Measurements from ENCODE around the gene F2RL1.
"Not testable (repeated sequence)": the region's sequence is repeated elsewhere in the genome, so short reads cannot be mapped to it uniquely, and the experiment has no call there.

The F2RL1 gene

GRCh38 chr5:76805821-76806505 lies 12.9 kb upstream of the F2RL1 start:
- H3K4me3 ChIP-seq (ENCODE audit: low read depth in 1 of 2, low read length in 2 of 2), result no peak overlapping the region
- H3K27me3 ChIP-seq (ENCODE audit: control insufficient read depth in 1 of 2, insufficient read depth in 2 of 2, low read length in 2 of 2), result no peaks in the 10 kb centered on the region
- H3K36me3 ChIP-seq (ENCODE audit: control insufficient read depth in 1 of 2, insufficient read depth in 2 of 2, low read length in 2 of 2), result no peaks in the 10 kb centered on the region
- no peaks in the 10 kb centered on the region for H3K9me3 ChIP-seq (ENCODE audit: control insufficient read depth in 1 of 2, low read length in 2 of 2)
- H3K4me1 ChIP-seq (ENCODE audit: control insufficient read depth in 1 of 2, insufficient read depth in 2 of 2, low read length in 2 of 2), result peaks cover 5 to 6% of the 10 kb centered on the region in 2 donors
- no peak overlapping the region for H3K27ac ChIP-seq (ENCODE audit: low read depth, low read length)
- no peak overlapping the region for H3K9ac ChIP-seq (ENCODE audit: low read depth in 1 of 2, low read length in 2 of 2)

DNA sequence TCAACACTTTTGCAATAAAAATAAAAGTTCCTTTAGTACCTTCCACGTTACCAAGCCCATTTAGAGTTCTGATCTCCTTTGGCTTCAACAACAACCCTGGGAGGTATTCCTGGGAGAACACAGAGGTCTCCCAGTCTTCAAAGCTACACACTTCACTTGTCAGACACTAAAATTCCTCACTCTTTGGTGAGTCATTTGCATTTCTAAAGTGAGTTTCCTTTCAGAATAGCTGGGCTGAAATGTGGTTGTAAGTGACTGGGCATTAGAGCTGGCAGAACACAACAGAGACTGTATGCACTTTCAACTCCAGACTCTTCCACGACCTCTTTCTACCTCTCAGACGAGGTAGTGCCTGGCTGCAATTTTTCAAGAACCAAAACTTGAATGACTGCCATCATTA lies 11.5 kb upstream of the F2RL1 start:
- Histone ChIP-seq H3K4me1 (ENCODE audit: control insufficient read depth in 1 of 2, insufficient read depth in 2 of 2, low read length in 2 of 2) (no peaks in the 10 kb centered on the region), H3K36me3 (ENCODE audit: control insufficient read depth in 1 of 2, insufficient read depth in 2 of 2, low read length in 2 of 2) (no peaks in the 10 kb centered on the region), H3K27ac (ENCODE audit: low read depth, low read length) (no peak overlapping the region), H3K9ac (ENCODE audit: low read depth in 1 of 2, low read length in 2 of 2) (no peak overlapping the region), H3K4me3 (ENCODE audit: low read depth in 1 of 2, low read length in 2 of 2) (no peak overlapping the region), H3K9me3 (ENCODE audit: control insufficient read depth in 1 of 2, low read length in 2 of 2) (no peaks in the 10 kb centered on the region), H3K27me3 (ENCODE audit: control insufficient read depth in 1 of 2, insufficient read depth in 2 of 2, low read length in 2 of 2) (no peaks in the 10 kb centered on the region)

DNA sequence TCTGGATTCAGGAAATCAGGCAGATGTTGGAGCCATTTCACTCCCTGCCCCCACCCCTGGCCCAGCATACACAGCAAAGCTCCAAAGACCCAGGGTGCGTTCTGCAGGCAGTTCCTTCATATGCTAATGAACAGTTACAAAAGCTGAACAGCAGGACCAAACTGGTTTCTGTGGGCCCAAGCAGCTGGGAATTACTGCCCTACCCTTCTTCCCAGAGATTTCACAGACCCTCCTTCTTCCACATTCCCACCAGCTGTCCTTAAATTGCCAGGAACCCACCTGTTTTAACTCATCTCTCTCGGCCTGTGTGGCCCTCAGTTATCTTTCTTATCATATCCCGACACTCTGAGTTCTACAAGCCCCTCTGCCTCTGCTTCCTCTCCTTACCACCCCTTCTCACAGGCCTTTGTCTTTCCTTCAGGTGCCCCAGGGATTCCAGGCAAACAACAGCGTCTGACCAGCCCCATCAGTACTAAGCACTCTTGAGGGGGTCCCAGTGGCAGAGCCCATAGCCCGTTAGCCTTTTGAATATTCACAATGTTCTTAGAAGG lies 10.6 kb upstream of the F2RL1 start:
- Histone ChIP-seq H3K4me3 (ENCODE audit: low read depth in 1 of 2, low read length in 2 of 2) (no peak overlapping the region), H3K27me3 (ENCODE audit: control insufficient read depth in 1 of 2, insufficient read depth in 2 of 2, low read length in 2 of 2) (no peaks in the 10 kb centered on the region), H3K9me3 (ENCODE audit: control insufficient read depth in 1 of 2, low read length in 2 of 2) (no peaks in the 10 kb centered on the region), H3K36me3 (ENCODE audit: control insufficient read depth in 1 of 2, insufficient read depth in 2 of 2, low read length in 2 of 2) (no peaks in the 10 kb centered on the region), H3K27ac (ENCODE audit: low read depth, low read length) (no peak overlapping the region), H3K9ac (ENCODE audit: low read depth in 1 of 2, low read length in 2 of 2) (no peak overlapping the region), H3K4me1 (ENCODE audit: control insufficient read depth in 1 of 2, insufficient read depth in 2 of 2, low read length in 2 of 2) (no peaks in the 10 kb centered on the region)

DNA sequence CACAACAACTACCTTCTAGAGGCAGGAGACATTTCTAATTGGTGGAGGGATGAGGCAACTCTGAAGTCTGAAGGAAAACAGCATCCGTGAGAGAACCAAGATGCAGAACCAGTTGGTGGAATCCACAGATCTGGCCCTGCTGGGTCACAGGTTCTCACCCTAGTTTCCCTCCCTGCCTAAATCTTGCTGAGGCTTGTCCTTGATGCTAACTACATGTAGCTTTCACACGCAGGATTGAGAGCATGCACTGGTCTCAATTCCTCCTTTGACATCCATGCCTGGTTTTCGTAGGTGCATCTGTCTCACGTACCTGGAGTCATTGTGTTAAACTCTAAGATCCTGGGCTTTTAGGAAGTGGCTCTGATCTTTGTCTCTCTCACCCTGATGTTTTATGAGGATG lies 9.7 kb upstream of the F2RL1 start:
- Histone ChIP-seq H3K9me3 (ENCODE audit: control insufficient read depth in 1 of 2, low read length in 2 of 2) (no peaks in the 10 kb centered on the region), H3K36me3 (ENCODE audit: control insufficient read depth in 1 of 2, insufficient read depth in 2 of 2, low read length in 2 of 2) (no peaks in the 10 kb centered on the region), H3K9ac (ENCODE audit: low read depth in 1 of 2, low read length in 2 of 2) (no peak overlapping the region), H3K4me1 (ENCODE audit: control insufficient read depth in 1 of 2, insufficient read depth in 2 of 2, low read length in 2 of 2) (no peaks in the 10 kb centered on the region), H3K27me3 (ENCODE audit: control insufficient read depth in 1 of 2, insufficient read depth in 2 of 2, low read length in 2 of 2) (no peaks in the 10 kb centered on the region), H3K4me3 (ENCODE audit: low read depth in 1 of 2, low read length in 2 of 2) (no peak overlapping the region), H3K27ac (ENCODE audit: low read depth, low read length) (no peak overlapping the region)

- Histone ChIP-seq H3K9ac (ENCODE audit: low read depth in 1 of 2, low read length in 2 of 2) (no peak overlapping the region), H3K4me1 (ENCODE audit: control insufficient read depth in 1 of 2, insufficient read depth in 2 of 2, low read length in 2 of 2) (no peaks in the 10 kb centered on the region), H3K4me3 (ENCODE audit: low read depth in 1 of 2, low read length in 2 of 2) (no peak overlapping the region), H3K27me3 (ENCODE audit: control insufficient read depth in 1 of 2, insufficient read depth in 2 of 2, low read length in 2 of 2) (no peaks in the 10 kb centered on the region), H3K27ac (ENCODE audit: low read depth, low read length) (no peak overlapping the region), H3K36me3 (ENCODE audit: control insufficient read depth in 1 of 2, insufficient read depth in 2 of 2, low read length in 2 of 2) (no peaks in the 10 kb centered on the region), H3K9me3 (ENCODE audit: control insufficient read depth in 1 of 2, low read length in 2 of 2) (no peaks in the 10 kb centered on the region)
Measured at GRCh38 chr5:76810236-76810635, 8.6 kb upstream of the F2RL1 start.

DNA sequence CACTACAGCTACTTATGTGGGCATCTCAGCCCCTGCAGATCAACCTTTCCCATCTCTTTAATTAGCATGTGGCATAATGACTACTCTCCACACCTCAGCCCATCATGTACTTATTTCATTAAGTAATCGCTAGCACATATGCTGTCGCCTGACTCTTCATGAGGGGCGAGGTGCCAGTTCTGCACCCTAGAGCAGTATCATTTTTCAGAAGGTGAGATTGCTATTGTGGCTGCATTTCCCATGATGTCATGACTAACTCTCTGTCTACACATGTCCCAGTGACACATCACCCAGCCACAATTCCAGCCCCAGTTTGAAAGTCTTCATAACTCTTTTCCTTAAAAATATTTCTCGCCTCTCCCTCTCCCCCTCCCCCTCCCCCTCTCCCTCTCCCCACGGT lies 7.6 kb upstream of the F2RL1 start:
- no peaks in the 10 kb centered on the region for H3K4me1 ChIP-seq (ENCODE audit: control insufficient read depth in 1 of 2, insufficient read depth in 2 of 2, low read length in 2 of 2)
- H3K9me3 ChIP-seq (ENCODE audit: control insufficient read depth in 1 of 2, low read length in 2 of 2), result no peaks in the 10 kb centered on the region
- no peak overlapping the region for H3K27ac ChIP-seq (ENCODE audit: low read depth, low read length)
- no peak overlapping the region for H3K9ac ChIP-seq (ENCODE audit: low read depth in 1 of 2, low read length in 2 of 2)
- no peak overlapping the region for H3K4me3 ChIP-seq (ENCODE audit: low read depth in 1 of 2, low read length in 2 of 2)
- no peaks in the 10 kb centered on the region for H3K27me3 ChIP-seq (ENCODE audit: control insufficient read depth in 1 of 2, insufficient read depth in 2 of 2, low read length in 2 of 2)
- no peaks in the 10 kb centered on the region for H3K36me3 ChIP-seq (ENCODE audit: control insufficient read depth in 1 of 2, insufficient read depth in 2 of 2, low read length in 2 of 2)

- not testable (repeated sequence) for H3K4me3 ChIP-seq (ENCODE audit: low read depth in 1 of 2, low read length in 2 of 2); H3K27ac ChIP-seq (ENCODE audit: low read depth, low read length); H3K4me1 ChIP-seq (ENCODE audit: control insufficient read depth in 1 of 2, insufficient read depth in 2 of 2, low read length in 2 of 2)
Measured at GRCh38 chr5:76812209-76812608, 6.6 kb upstream of the F2RL1 start.

GRCh38 chr5:76813982-76814562 lies 4.8 kb upstream of the F2RL1 start:
- Histone ChIP-seq H3K4me3 (ENCODE audit: low read depth in 1 of 2, low read length in 2 of 2) (no peak overlapping the region), H3K9me3 (ENCODE audit: control insufficient read depth in 1 of 2, low read length in 2 of 2) (no peaks in the 10 kb centered on the region), H3K27me3 (ENCODE audit: control insufficient read depth in 1 of 2, insufficient read depth in 2 of 2, low read length in 2 of 2) (peaks cover 0 to 6% of the 10 kb centered on the region in 2 donors), H3K36me3 (ENCODE audit: control insufficient read depth in 1 of 2, insufficient read depth in 2 of 2, low read length in 2 of 2) (no peaks in the 10 kb centered on the region), H3K27ac (ENCODE audit: low read depth, low read length) (no peak overlapping the region), H3K4me1 (ENCODE audit: control insufficient read depth in 1 of 2, insufficient read depth in 2 of 2, low read length in 2 of 2) (peaks cover 5 to 7% of the 10 kb centered on the region in 2 donors), H3K9ac (ENCODE audit: low read depth in 1 of 2, low read length in 2 of 2) (no peak overlapping the region)

More at GRCh38 chr5:76812209-76812608, 6.6 kb upstream of the F2RL1 start:
- not testable (repeated sequence) for H3K27me3 ChIP-seq (ENCODE audit: control insufficient read depth in 1 of 2, insufficient read depth in 2 of 2, low read length in 2 of 2); H3K9ac ChIP-seq (ENCODE audit: low read depth in 1 of 2, low read length in 2 of 2); H3K9me3 ChIP-seq (ENCODE audit: control insufficient read depth in 1 of 2, low read length in 2 of 2); H3K36me3 ChIP-seq (ENCODE audit: control insufficient read depth in 1 of 2, insufficient read depth in 2 of 2, low read length in 2 of 2)

- peaks cover 0 to 6% of the 10 kb centered on the region in 2 donors for H3K27me3 ChIP-seq (ENCODE audit: control insufficient read depth in 1 of 2, insufficient read depth in 2 of 2, low read length in 2 of 2)
- no peaks in the 10 kb centered on the region for H3K9me3 ChIP-seq (ENCODE audit: control insufficient read depth in 1 of 2, low read length in 2 of 2)
- no peak overlapping the region for H3K9ac ChIP-seq (ENCODE audit: low read depth in 1 of 2, low read length in 2 of 2)
- no peak overlapping the region for H3K4me3 ChIP-seq (ENCODE audit: low read depth in 1 of 2, low read length in 2 of 2)
- H3K27ac ChIP-seq (ENCODE audit: low read depth, low read length), result no peak overlapping the region
- H3K36me3 ChIP-seq (ENCODE audit: control insufficient read depth in 1 of 2, insufficient read depth in 2 of 2, low read length in 2 of 2), result no peaks in the 10 kb centered on the region
- H3K4me1 ChIP-seq (ENCODE audit: control insufficient read depth in 1 of 2, insufficient read depth in 2 of 2, low read length in 2 of 2), result peaks cover 5 to 7% of the 10 kb centered on the region in 2 donors
Measured at GRCh38 chr5:76816110-76816831, 2.6 kb upstream of the F2RL1 start.

GRCh38 chr5:76819851-76820525 lies 1.2 kb downstream of the F2RL1 start:
- peaks cover 0 to 6% of the 10 kb centered on the region in 2 donors for H3K27me3 ChIP-seq (ENCODE audit: control insufficient read depth in 1 of 2, insufficient read depth in 2 of 2, low read length in 2 of 2)
- H3K36me3 ChIP-seq (ENCODE audit: control insufficient read depth in 1 of 2, insufficient read depth in 2 of 2, low read length in 2 of 2), result no peaks in the 10 kb centered on the region
- H3K9ac ChIP-seq (ENCODE audit: low read depth in 1 of 2, low read length in 2 of 2), result peak overlapping the region; percentile 93 to 94
- H3K4me1 ChIP-seq (ENCODE audit: control insufficient read depth in 1 of 2, insufficient read depth in 2 of 2, low read length in 2 of 2), result peaks cover 7 to 8% of the 10 kb centered on the region in 2 donors
- H3K27ac ChIP-seq (ENCODE audit: low read depth, low read length), result peak overlapping the region; percentile 86
- H3K4me3 ChIP-seq (ENCODE audit: low read depth in 1 of 2, low read length in 2 of 2), result peak overlapping the region; percentile 93 to 95
- no peaks in the 10 kb centered on the region for H3K9me3 ChIP-seq (ENCODE audit: control insufficient read depth in 1 of 2, low read length in 2 of 2)
